HCT116 (cell line): ENCODE measurements around the gene ROMO1. TPM values are rescaled to one million over a fixed set of nuclear protein-coding genes. Genes with fewer than 3 reads are reported as not detected.

Experiments used
- ATAC-seq: fragments of 200-7000 bp; cut with Tn5 transposase; 2 replicates; pipeline ENCODE4 v1.9.1; 2020; ENCODE audit warnings: mild to moderate bottlenecking, moderate library complexity
- BruUV-seq: library from RNA; stranded (reverse); fragments of 400-500 nt; replicated peaks from 2 replicates; lab custom pipeline; 2021; lab: Mats Ljungman, UMichigan
- CTCF ChIA-PET: fragments of 300-600 bp; sonication (Branson Sonifier 250); formaldehyde crosslinking; loops from one replicate; lab custom pipeline; 2021; ENCODE audit warnings: antibody characterized with exemption; lab: Charles Lee
- POLR2A ChIA-PET: fragments of 300-600, 350-600 bp; sonication (Branson Sonifier 250); formaldehyde crosslinking; loops from one replicate; lab custom pipeline; 2021; ENCODE audit warnings: antibody characterized with exemption; lab: Charles Lee
- RAD21 ChIA-PET, 2 experiments: fragments of 300-600 bp; sonication (Branson Sonifier 250); formaldehyde crosslinking; loops; one replicate each; lab custom pipeline; 2023; ENCODE audit warnings: low total read pairs in 2 of 2; ENCODE audit not compliant: uncharacterized antibody in 2 of 2, unreplicated experiment in 2 of 2, low non-redundant PET in 1 of 2; lab: Charles Lee
- DNase-seq: peaks from one replicate; pipeline ENCODE4 v3.0.0-alpha.2; 2010; ENCODE audit warnings: low read depth, low spot score
- H2AFZ ChIP-seq: fragments of 200-600 bp; shearing (Covaris generic), sonication (generic); 2 replicates; pipeline ENCODE4 v1.6.1; 2017; ENCODE audit warnings: low read depth, mixed run types, mixed read lengths, antibody characterized with exemption, low read length; ENCODE audit not compliant: poor library complexity, severe bottlenecking
- H3K27ac ChIP-seq: 2 replicates; pipeline ENCODE4 v1.5.1; 2012; ENCODE audit warnings: low read depth, low read length
- H3K27me3 ChIP-seq: fragments of 200-600 bp; sonication (generic); 2 replicates; pipeline ENCODE4 v1.6.1; 2016; ENCODE audit warnings: mixed run types, low read length, mixed read lengths; ENCODE audit not compliant: insufficient read depth
- H3K36me3 ChIP-seq, 2 experiments: fragments of 200-500 bp in 1 of 2; fragments of 200-600 bp in 1 of 2; sonication (Bioruptor generic) in 1 of 2; sonication (generic) in 1 of 2; 2 replicates each; pipeline versions ENCODE4 v1.5.1 to v1.6.1; 2014 to 2016; ENCODE audit warnings: low read length in 2 of 2, inconsistent platforms in 1 of 2, mixed read lengths in 1 of 2, mixed run types in 1 of 2; ENCODE audit not compliant: insufficient read depth in 2 of 2, control insufficient read depth in 1 of 2
- H3K4me1 ChIP-seq, 2 experiments: fragments of 200-600 bp in 1 of 2; sonication (generic) in 1 of 2; 2 replicates each; pipeline versions ENCODE4 v1.5.1 to v1.6.1; 2012 to 2017; ENCODE audit warnings: low read length in 2 of 2, inconsistent platforms in 1 of 2, mild to moderate bottlenecking in 1 of 2, mixed read lengths in 1 of 2, mixed run types in 1 of 2, moderate library complexity in 1 of 2; ENCODE audit not compliant: insufficient read depth in 2 of 2, control insufficient read depth in 1 of 2
- H3K4me2 ChIP-seq: fragments of 200-600 bp; sonication (generic); 2 replicates; pipeline ENCODE4 v1.6.1; 2017; ENCODE audit warnings: mixed run types, low read length, mixed read lengths
- H3K4me3 ChIP-seq, 2 experiments: fragments of 200-600 bp in 1 of 2; sonication (generic) in 1 of 2; replicated peaks in 1 of 2; 2 replicates each; pipeline ENCODE4 v1.5.1; 2011 to 2016; ENCODE audit warnings: low read length in 2 of 2, control low read depth in 1 of 2, low read depth in 1 of 2, mild to moderate bottlenecking in 1 of 2, mixed read lengths in 1 of 2, mixed run types in 1 of 2
- H3K79me2 ChIP-seq: fragments of 200-600 bp; sonication (generic); 2 replicates; pipeline ENCODE4 v1.6.1; 2017; ENCODE audit warnings: mild to moderate bottlenecking, mixed run types, low read length, moderate library complexity, mixed read lengths; ENCODE audit not compliant: insufficient read depth
- H3K9ac ChIP-seq: fragments of 200-600 bp; sonication (generic); 2 replicates; pipeline ENCODE4 v1.6.1; 2016; ENCODE audit warnings: low read length, mixed read lengths
- H3K9me2 ChIP-seq: fragments of 200-600 bp; sonication (generic), shearing (Covaris generic); 2 replicates; pipeline ENCODE4 v1.6.1; 2017; ENCODE audit warnings: mixed run types, mild to moderate bottlenecking, moderate library complexity; ENCODE audit not compliant: insufficient read depth
- H3K9me3 ChIP-seq, 2 experiments: fragments of 200-500 bp in 1 of 2; fragments of 200-600 bp in 1 of 2; sonication (Bioruptor generic) in 1 of 2; sonication (generic) in 1 of 2; 2 replicates each; pipeline ENCODE4 v1.6.1; 2014 to 2017; ENCODE audit warnings: low read length in 2 of 2, mixed read lengths in 2 of 2, inconsistent platforms in 1 of 2, low read depth in 1 of 2, mild to moderate bottlenecking in 1 of 2, mixed run types in 1 of 2, moderate library complexity in 1 of 2; ENCODE audit not compliant: control insufficient read depth in 1 of 2, insufficient read depth in 1 of 2
- H4K20me1 ChIP-seq: fragments of 200-600 bp; sonication (generic), shearing (Covaris generic); 2 replicates; pipeline ENCODE4 v1.6.1; 2017; ENCODE audit warnings: mixed run types, mild to moderate bottlenecking, moderate library complexity; ENCODE audit not compliant: insufficient read depth
- ATF3 ChIP-seq: IDR thresholded peaks from 2 replicates; pipeline ENCODE4 v1.6.1; 2012
- CBX3 ChIP-seq: IDR thresholded peaks from 2 replicates; pipeline ENCODE4 v1.6.1; 2012; ENCODE audit warnings: low read depth
- CEBPB ChIP-seq: IDR thresholded peaks from 2 replicates; pipeline ENCODE4 v1.6.1; 2012; ENCODE audit warnings: low read depth
- CTCF ChIP-seq, 3 experiments: fragments of 200-600 bp in 1 of 3; sonication (generic) in 1 of 3; IDR thresholded peaks in 2 of 3; conservative IDR thresholded peaks in 1 of 3; 2 replicates each; pipeline ENCODE4 v1.5.1; 2012 to 2017; ENCODE audit warnings: low read depth in 2 of 3, low read length in 2 of 3, antibody characterized with exemption in 1 of 3, borderline replicate concordance in 1 of 3, control low read depth in 1 of 3, mild to moderate bottlenecking in 1 of 3, mixed read lengths in 1 of 3, mixed run types in 1 of 3, moderate library complexity in 1 of 3; ENCODE audit not compliant: insufficient read depth in 1 of 3
- EZH2 ChIP-seq: fragments of 200-600 bp; sonication (generic); IDR thresholded peaks from 2 replicates; pipeline ENCODE4 v1.6.1; 2017; ENCODE audit warnings: antibody characterized with exemption, mixed run types
- FOSL1 ChIP-seq: IDR thresholded peaks from 2 replicates; pipeline ENCODE4 v1.6.1; 2012; ENCODE audit warnings: low read depth
- JUND ChIP-seq: IDR thresholded peaks from 2 replicates; pipeline ENCODE4 v1.6.1; 2012
- MAX ChIP-seq: IDR thresholded peaks from 2 replicates; pipeline ENCODE4 v1.6.1; 2012
- RAD21 ChIP-seq: IDR thresholded peaks from 2 replicates; pipeline ENCODE4 v1.6.1; 2012; ENCODE audit warnings: low read depth, mild to moderate bottlenecking
- SIN3A ChIP-seq: IDR thresholded peaks from 2 replicates; pipeline ENCODE4 v1.6.1; 2012; ENCODE audit warnings: low read depth
- SP1 ChIP-seq: IDR thresholded peaks from 2 replicates; pipeline ENCODE4 v1.6.1; 2012; ENCODE audit warnings: low read depth
- TCF7L2 ChIP-seq: IDR thresholded peaks from 2 replicates; pipeline ENCODE4 v1.7.0; 2011; ENCODE audit warnings: borderline replicate concordance, inconsistent platforms; ENCODE audit not compliant: insufficient read depth, insufficient read length; ENCODE audit errors: extremely low read depth
- YY1 ChIP-seq: IDR thresholded peaks from 2 replicates; pipeline ENCODE4 v1.6.1; 2011; ENCODE audit warnings: low read length, low read depth, moderate library complexity, mild to moderate bottlenecking; ENCODE audit not compliant: insufficient replicate concordance; ENCODE audit errors: extremely low read depth
- ZBTB33 ChIP-seq: IDR thresholded peaks from 2 replicates; pipeline ENCODE4 v1.6.1; 2011; ENCODE audit warnings: mild to moderate bottlenecking, low read length, moderate library complexity; ENCODE audit not compliant: insufficient replicate concordance; ENCODE audit errors: extremely low read depth
- ZNF274 ChIP-seq: fragments of 200-500 bp; sonication (Bioruptor generic); IDR thresholded peaks from 2 replicates; pipeline ENCODE4 v1.6.1; 2014; ENCODE audit warnings: mild to moderate bottlenecking, low read depth, low read length, inconsistent platforms
- intact Hi-C: fragments of 100-400 bp; cut with micrococcal nuclease; formaldehyde crosslinking; loops from 2 replicates; pipeline ENCODE4 v1.10.0; 2022
- total RNA-seq: library from RNA; stranded (reverse); gene quantifications from one replicate; pipeline ENCODE4 v1.2.1, GENCODE V29; 2021; ENCODE audit not compliant: unreplicated experiment

ROMO1 gene
- total RNA-seq, 1 experiment from 2014 or later: 167 TPM

GRCh38 chr20:35695245-35695749, 3.9 kb upstream of the ROMO1 start:
- DNase-seq (no peak), ATAC-seq (no peak)
- no peak overlapping the region for H3K4me3 ChIP-seq
- intact Hi-C loops: no loop called here
- H2AFZ ChIP-seq: no peak overlapping the region
- no peak overlapping the region for H3K27ac ChIP-seq
- H3K4me2 ChIP-seq: no peak overlapping the region
- TF ChIP-seq CBX3 (no peak), CEBPB (no peak), ZBTB33 (no peak), ZNF274 (no peak), SP1 (no peak)
- ChIA-PET CTCF (no interaction called here), POLR2A (no interaction called here), RAD21 (no interaction called here)
- H3K4me1 ChIP-seq: peaks cover 10 to 18% of the 10 kb centered on the region in 2 experiments
- BruUV-seq: no TSS peak
- no peaks in the 10 kb centered on the region for H3K9me3 ChIP-seq
- H3K36me3 ChIP-seq: peaks cover 7% of the 10 kb centered on the region in 2 experiments; a peak in 3 of 4 replicates
- H4K20me1 ChIP-seq: no peaks in the 10 kb centered on the region
- H3K27me3 ChIP-seq: no peaks in the 10 kb centered on the region
- no peak overlapping the region for H3K9ac ChIP-seq
- H3K9me2 ChIP-seq: no peaks in the 10 kb centered on the region
- H3K79me2 ChIP-seq: peaks cover 28% of the 10 kb centered on the region

GRCh38 chr20:35695978-35696377, 3.2 kb upstream of the ROMO1 start:
- RAD21 ChIA-PET: no interaction called here
- peaks cover 34% of the 10 kb centered on the region for H3K79me2 ChIP-seq
- H3K27me3 ChIP-seq: no peaks in the 10 kb centered on the region
- H3K27ac ChIP-seq: no peak overlapping the region
- H3K36me3 ChIP-seq: peaks cover 7% of the 10 kb centered on the region in 2 experiments; a peak in 3 of 4 replicates
- no peak overlapping the region for H2AFZ ChIP-seq
- H3K9ac ChIP-seq: no peak overlapping the region
- TF ChIP-seq TCF7L2 (no peak), SP1 (no peak), JUND (no peak), ATF3 (no peak), YY1 (no peak), RAD21 (no peak), FOSL1 (no peak), MAX (no peak), CTCF (IDR thresholded peaks at IDR 0.05 in 2 of 3, conservative IDR thresholded peaks at IDR 0.05 in 1 of 3; ENCODE audit: borderline replicate concordance in 1 of 3, insufficient read depth in 1 of 3, low read depth in 2 of 3, low read length in 2 of 3) (no peak), EZH2 (no peak), SIN3A (no peak), CBX3 (no peak)
- no peaks in the 10 kb centered on the region for H3K9me2 ChIP-seq
- no peak overlapping the region for H3K4me2 ChIP-seq
- no peaks in the 10 kb centered on the region for H4K20me1 ChIP-seq
- no peak for DNase-seq
- peaks cover 10 to 25% of the 10 kb centered on the region in 2 experiments for H3K4me1 ChIP-seq
- intact Hi-C loops: no loop called here
- CTCF ChIA-PET: no interaction called here
- no peak for ATAC-seq
- H3K4me3 ChIP-seq: no peak overlapping the region
- H3K9me3 ChIP-seq: no peaks in the 10 kb centered on the region
- POLR2A ChIA-PET: no interaction called here
- BruUV-seq: no TSS peak
